Cardiac septum (tissue), 1 donor: ENCODE data around the gene MGME1. TPM values are rescaled to one million over a fixed set of nuclear protein-coding genes. Genes with fewer than 3 reads are reported as not detected.

Experiments used
- total RNA-seq: library from RNA; stranded (reverse); fragmentation: NEBNext Ultra II Directional; extraction: Animal tissue kit (Norgen Biotek cat#: 25700); gene quantifications from one replicate; pipeline ENCODE4 v1.2.1, GENCODE V29; 2021
- donor health status: DM: no; HTN: no; CAD: no.

MGME1 gene
- total RNA-seq, 1 donor from 2014 or later: 9.5 TPM

Other genes with a start within 250 kb of the MGME1 start
- 42.1 TPM for gene SNX5, start 224 bp upstream of the MGME1 start, total RNA-seq
- not detected for gene OVOL2, start 88.9 kb downstream of the MGME1 start, total RNA-seq
- gene KAT14, start 168.8 kb downstream of the MGME1 start, total RNA-seq: 9.7 TPM
- gene PET117, start 168.8 kb downstream of the MGME1 start, total RNA-seq: 11.0 TPM